Measurements from ENCODE around the gene MAPK10.

GRCh38 chr4:86130160-86130933, 229.5 kb downstream of the MAPK10 start:
- TF ChIP-seq CTCF (IDR thresholded peaks at IDR 0.05) (no peak), POLR2A (IDR thresholded peaks at IDR 0.05) (no peak)
